Stimulated activated CD4-positive, alpha-beta T cell treated with anti-CD3 and anti-CD28 coated beads, Interleukin-4, amount 100 ng/mL, for 24 hours (primary cell): Measurements from ENCODE around the gene TCP11L1.
"Not testable (repeated sequence)": the region's sequence is repeated elsewhere in the genome, so short reads cannot be mapped to it uniquely, and the experiment has no call there.

Experiments used
- DNase-seq: peaks from one replicate; pipeline ENCODE4 v3.0.0-alpha.2; 2020

TCP11L1 gene

GRCh38 chr11:33039274-33040032, at the start of gene TCP11L1:
Gene TCP11L1, plus strand, starts transcription at chr11:33039572. Its CDS starts 4,202 bp downstream, at chr11:33043774.
- DNase-seq, result peak; percentile 84

GRCh38 chr11:32990481-32990880, 48.9 kb upstream of the TCP11L1 start:
- DNase-seq, result no peak

- DNase-seq, result no peak
Measured at GRCh38 chr11:32991427-32991826, 47.9 kb upstream of the TCP11L1 start.

- DNase-seq, result no peak
Measured at GRCh38 chr11:32991898-32992297, 47.5 kb upstream of the TCP11L1 start.

DNA sequence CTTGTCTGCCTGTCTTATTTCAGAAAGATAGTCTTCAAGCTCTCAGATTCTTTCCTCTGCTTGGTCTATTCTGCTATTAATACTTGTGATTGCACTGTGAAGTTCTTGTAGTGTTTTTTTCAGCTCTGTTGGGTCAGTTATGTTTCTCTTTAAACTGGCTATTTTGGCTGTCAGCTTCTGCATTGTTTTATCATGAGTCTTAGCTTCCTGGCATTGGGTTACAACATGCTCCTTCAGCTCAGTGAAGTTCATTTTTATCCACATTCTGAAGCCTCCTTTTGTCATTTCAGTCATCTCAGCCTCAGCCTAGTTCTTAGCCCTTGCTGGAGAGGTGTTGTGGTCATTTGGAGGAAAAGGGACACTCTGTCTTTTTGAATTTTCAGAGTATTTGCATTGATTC, 39.2 kb upstream of the TCP11L1 start:
- no peak for DNase-seq

GRCh38 chr11:33001281-33001680, 38.1 kb upstream of the TCP11L1 start:
- DNase-seq, result no peak

GRCh38 chr11:33001751-33002542, 37.4 kb upstream of the TCP11L1 start:
- no peak for DNase-seq

DNA sequence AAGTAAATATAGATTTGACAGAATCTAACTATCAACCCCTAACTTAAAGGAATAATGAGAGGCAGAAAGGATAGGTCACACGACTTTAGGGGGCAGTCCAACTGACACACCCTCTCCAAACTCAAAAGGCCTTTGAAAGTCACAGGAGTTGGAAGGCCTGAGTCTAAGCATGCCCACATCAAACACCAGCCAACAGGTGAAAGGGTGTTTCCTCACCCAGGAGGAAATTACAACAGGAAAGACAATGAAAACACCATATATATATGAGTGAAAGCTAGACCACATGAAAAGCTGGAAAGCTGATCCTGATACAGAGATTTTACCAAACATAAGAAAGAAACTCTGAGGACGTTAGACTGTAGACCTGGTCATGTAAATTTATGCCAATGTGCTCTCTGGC, 34.2 kb upstream of the TCP11L1 start:
- no peak for DNase-seq

DNA sequence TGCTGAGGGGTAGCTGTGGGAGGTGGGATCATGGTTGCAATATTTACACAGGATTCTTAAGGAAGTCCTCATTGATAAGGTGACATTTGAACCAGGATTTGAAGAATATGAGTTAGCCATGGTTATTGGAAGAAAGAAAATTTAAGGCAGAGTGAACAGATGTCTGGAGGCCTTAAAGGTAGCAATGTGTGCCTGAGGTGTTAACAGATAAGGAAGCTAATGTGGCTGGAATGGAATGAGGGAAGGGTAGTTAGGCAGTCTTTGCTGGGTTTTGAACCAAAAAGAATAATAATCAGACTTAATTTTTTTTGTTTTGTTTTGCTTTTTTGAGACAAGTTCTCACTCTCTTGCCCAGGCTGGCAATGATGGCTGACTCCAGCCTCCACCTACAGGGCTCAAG, 33.4 kb upstream of the TCP11L1 start:
- DNase-seq, result no peak

DNA sequence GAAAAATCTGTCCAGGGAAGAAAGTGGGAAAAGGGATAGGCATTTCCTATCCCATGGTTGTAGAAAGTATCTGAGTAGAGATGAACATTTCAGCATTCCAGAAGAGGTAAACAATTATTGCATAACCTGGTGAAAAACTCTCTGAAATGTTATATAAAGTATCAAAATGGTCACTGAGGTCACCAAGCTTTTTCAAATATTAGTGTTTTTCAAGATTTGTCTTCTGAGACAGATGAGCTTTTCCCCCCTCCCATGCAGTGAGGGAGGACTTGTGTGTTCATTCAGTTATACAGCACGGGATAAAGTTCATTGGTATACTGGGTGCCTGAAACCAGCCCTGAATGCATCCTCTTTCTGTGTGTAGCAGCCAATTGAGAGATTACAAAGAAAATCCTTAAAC, 25.6 kb upstream of the TCP11L1 start:
- no peak for DNase-seq

DNA sequence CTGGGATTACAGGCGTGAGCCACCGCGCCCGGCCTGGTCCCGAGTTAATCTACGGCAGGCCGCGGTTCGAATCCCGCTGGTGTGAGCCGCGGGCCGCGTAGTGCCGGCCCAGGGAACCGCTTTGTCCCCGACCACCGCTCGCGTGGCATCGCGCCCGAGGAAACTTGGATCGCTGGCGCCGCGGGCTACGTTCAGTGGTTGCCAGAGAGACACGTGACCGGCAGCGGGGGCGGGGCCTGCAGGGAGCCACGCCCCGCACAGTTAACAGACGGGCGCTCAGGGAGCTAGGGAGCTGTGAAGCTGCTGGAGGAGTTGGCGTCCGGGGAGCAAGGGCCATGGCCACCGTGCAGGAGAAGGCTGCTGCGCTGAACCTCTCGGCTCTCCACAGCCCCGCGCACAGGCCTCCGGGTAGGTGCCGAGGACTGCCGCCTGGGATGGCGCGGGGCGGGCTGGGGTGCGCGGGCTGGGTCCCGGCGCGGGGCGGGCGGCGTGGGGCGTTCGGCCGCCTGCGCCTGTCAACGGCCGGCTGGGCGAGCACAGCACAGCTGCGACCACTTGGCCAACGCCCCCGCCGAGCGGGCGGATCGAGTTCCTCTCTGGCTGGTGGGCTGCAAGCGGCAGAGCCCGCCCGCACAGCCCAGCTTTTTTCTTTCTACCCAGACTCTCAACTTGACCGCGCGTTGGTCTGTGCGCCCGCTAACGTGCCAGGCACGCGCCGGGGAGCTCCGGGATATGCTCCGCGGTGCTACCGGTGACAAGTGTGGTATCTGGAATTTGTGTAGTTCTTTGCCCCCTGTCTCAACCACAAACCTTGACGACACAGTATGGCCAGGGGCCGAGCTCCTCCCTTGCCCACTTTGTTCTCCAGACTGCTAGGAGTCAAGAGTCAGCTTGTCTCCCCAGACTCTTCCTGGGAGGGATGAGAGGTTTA, 23.5 kb upstream of the TCP11L1 start, which contains the start of gene DEPDC7:
DEPDC7 (plus strand) TSS at position 258 of the 931 bp plus-strand sequence; CDS start at position 336, 78 bp downstream.
- peak; percentile 77 for DNase-seq

GRCh38 chr11:33016654-33017053, 22.7 kb upstream of the TCP11L1 start:
- DNase-seq, result no peak

- DNase-seq, result no peak
Measured at GRCh38 chr11:33017478-33017877, 21.9 kb upstream of the TCP11L1 start.

- DNase-seq, result no peak
Measured at GRCh38 chr11:33017965-33018364, 21.4 kb upstream of the TCP11L1 start.

- no peak for DNase-seq
Measured at GRCh38 chr11:33018840-33019239, 20.5 kb upstream of the TCP11L1 start.

DNA sequence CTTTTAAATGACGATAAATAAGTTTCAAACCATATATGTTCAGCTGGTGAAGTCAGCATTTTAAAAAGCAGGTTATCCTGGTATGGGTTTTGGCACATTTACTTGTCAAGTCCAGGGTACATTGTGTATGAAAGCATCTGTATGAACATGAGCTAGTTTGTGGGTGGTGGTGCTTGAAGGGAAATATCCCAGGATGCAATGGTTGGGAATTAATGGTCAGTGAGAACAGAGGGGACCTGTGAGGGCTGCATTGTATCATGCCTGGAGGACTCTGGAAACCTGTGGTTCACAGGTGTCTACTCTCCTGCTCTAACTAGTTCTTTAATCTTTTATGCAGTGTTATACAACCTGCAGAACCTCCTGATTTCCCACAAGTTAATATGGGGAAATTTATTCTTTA, 17.9 kb upstream of the TCP11L1 start:
- no peak for DNase-seq

GRCh38 chr11:33021937-33022336, 17.4 kb upstream of the TCP11L1 start:
- DNase-seq, result no peak

DNA sequence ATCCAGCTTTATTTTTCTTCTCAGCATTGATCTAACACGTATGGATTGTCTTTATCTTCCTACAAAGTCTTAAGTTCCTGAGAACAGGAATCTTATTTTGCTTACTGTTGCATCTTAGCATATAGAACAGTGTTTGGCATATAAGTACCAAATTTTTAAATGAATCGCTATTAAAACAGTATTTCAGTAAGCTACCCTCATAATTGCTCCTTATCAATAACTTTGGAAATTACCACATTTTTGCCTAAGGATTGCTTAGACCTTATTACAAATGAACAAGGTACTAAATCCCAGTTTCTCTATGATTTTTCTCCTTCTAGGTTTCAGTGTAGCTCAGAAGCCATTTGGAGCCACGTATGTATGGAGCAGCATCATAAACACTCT, 14.0 kb upstream of the TCP11L1 start:
- DNase-seq, result no peak

DNA sequence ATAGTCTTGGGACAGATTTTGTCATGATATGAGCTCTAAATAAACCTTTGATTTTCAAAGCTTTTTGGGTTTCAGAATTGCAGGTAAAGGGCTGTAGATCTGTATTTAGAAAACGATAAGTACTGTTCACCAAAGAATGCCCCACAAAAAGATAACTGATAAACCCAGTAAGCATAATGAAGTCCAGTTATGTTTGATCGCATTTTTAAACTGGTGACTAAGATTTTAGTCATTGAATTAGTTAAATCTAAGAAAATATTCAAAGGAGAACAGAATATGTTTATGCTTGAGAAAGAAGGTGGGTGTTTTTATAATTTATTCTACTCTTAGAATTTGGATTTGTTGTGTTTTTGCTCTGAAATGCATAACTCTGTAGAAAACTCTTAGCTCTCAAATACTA, 12.1 kb upstream of the TCP11L1 start:
- DNase-seq, result no peak

DNA sequence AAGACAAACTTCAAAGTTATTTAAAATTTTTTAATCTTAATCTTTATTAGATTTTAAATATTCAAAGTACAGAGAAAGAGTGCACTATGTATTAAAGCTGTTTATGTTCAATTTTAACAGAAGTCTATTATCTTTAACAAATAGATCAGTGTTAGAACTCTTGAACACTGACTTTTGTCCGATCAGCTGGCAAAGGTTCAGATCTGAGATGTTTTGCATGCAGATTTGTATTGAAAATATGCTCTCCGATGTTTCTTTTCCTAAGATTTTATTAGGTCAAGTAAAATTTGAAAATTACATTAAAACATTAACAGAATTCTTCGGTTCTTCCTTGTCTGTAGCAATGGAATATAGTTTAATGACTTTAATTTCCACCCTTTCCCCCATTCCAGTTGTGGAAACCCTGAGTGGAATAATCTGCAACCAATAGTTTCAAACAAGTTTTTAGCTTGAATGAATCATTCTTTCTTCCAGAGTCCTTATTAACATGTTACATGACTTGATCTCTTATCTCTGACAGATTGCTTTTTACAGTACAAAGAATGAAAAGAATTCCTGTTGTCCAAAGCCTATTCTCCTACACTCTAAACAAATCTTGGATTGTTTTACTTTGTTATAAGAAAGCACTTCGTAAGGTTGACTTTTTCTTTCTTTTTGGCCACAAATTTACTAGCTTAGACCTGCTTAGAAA, 11.4 kb upstream of the TCP11L1 start:
- no peak for DNase-seq

DNA sequence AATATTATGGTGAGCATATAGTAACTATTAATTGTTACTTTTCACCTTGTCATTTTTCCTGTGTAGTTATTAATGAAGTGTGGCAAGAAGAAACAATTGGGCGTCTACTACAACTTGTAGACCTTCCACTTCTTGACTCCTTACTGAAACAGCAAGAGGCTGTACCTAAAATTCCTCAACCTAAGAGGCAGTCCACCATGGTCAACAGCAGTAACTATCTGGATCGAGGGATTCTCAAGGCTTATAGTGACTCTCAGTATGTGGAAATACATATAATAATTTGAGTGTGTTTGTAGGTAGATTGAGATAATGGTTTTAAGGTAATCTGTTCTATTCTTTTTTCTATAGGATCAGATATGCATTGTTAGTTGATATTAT, 10.8 kb upstream of the TCP11L1 start:
- no peak for DNase-seq

- not testable (repeated sequence) for DNase-seq
Measured at GRCh38 chr11:33029218-33029617, 10.2 kb upstream of the TCP11L1 start.

GRCh38 chr11:33033493-33033892, 5.9 kb upstream of the TCP11L1 start:
- DNase-seq, result no peak
